GM23338 (cell line): ENCODE data around the gene RESP18. TPM values are rescaled to one million over a fixed set of nuclear protein-coding genes. Genes with fewer than 3 reads are reported as not detected.

Source experiments
- ATAC-seq: fragments of 200-7000 bp; cut with Tn5 transposase; 3 replicates; pipeline ENCODE4 v1.9.1; 2020
- DNase-seq: peaks from one replicate; pipeline ENCODE4 v3.0.0-alpha.2; 2015; ENCODE audit warnings: low spot score
- H2AFZ ChIP-seq: fragments of 200-600 bp; sonication (generic); 2 replicates; pipeline ENCODE4 v1.8.0; 2016; ENCODE audit warnings: antibody characterized with exemption, mild to moderate bottlenecking, moderate library complexity
- H3F3A ChIP-seq: fragments of 200-600 bp; sonication (generic); replicated peaks from 2 replicates; pipeline ENCODE4 v1.8.0; 2017; ENCODE audit warnings: antibody characterized with exemption, mixed run types, low read depth
- H3K27ac ChIP-seq: fragments of 200-600 bp; sonication (generic); 2 replicates; pipeline ENCODE4 v1.6.1; 2016; ENCODE audit warnings: low read depth
- H3K27me3 ChIP-seq: fragments of 200-600 bp; sonication (generic); 2 replicates; pipeline ENCODE4 v1.8.0; 2016; ENCODE audit warnings: mild to moderate bottlenecking, mixed run types, moderate library complexity; ENCODE audit not compliant: insufficient read depth
- H3K36me3 ChIP-seq: fragments of 200-600 bp; sonication (generic); 2 replicates; pipeline ENCODE4 v1.8.0; 2016; ENCODE audit warnings: mild to moderate bottlenecking; ENCODE audit not compliant: insufficient read depth
- H3K4me1 ChIP-seq: fragments of 200-600 bp; sonication (generic); 2 replicates; pipeline ENCODE4 v1.8.0; 2016; ENCODE audit warnings: mild to moderate bottlenecking, moderate library complexity; ENCODE audit not compliant: insufficient read depth
- H3K4me2 ChIP-seq: fragments of 200-600 bp; sonication (generic); 2 replicates; pipeline ENCODE4 v1.7.1; 2017; ENCODE audit warnings: mixed run types
- H3K4me3 ChIP-seq: fragments of 200-600 bp; sonication (generic); 2 replicates; pipeline ENCODE4 v1.6.1; 2016; ENCODE audit warnings: mixed run types
- H3K79me2 ChIP-seq: fragments of 200-600 bp; sonication (generic); replicated peaks from 2 replicates; pipeline ENCODE4 v1.8.0; 2017; ENCODE audit warnings: mild to moderate bottlenecking; ENCODE audit not compliant: insufficient read depth
- H3K9me2 ChIP-seq: fragments of 200-600 bp; sonication (generic); 2 replicates; pipeline ENCODE4 v1.8.0; 2017; ENCODE audit not compliant: insufficient read depth
- H4K20me1 ChIP-seq: fragments of 200-600 bp; sonication (generic); replicated peaks from 2 replicates; pipeline ENCODE4 v1.8.0; 2017; ENCODE audit warnings: mild to moderate bottlenecking; ENCODE audit not compliant: insufficient read depth
- H3K27ac Mint-ChIP-seq: 2 replicates; pipeline ENCODE4 v1.8.0; 2020; ENCODE audit warnings: inconsistent platforms, mild to moderate bottlenecking, moderate library complexity, mixed read lengths
- H3K27me3 Mint-ChIP-seq: 3 replicates; pipeline ENCODE4 v1.8.0; 2022; ENCODE audit warnings: low read depth, mild to moderate bottlenecking, moderate library complexity, mixed read lengths, inconsistent platforms; ENCODE audit not compliant: insufficient read depth, poor library complexity
- H3K36me3 Mint-ChIP-seq: 3 replicates; pipeline ENCODE4 v1.8.0; 2021; ENCODE audit warnings: low read depth, mild to moderate bottlenecking, inconsistent platforms, moderate library complexity, mixed read lengths
- H3K4me1 Mint-ChIP-seq: 3 replicates; pipeline ENCODE4 v1.8.0; 2020; ENCODE audit warnings: mild to moderate bottlenecking, inconsistent platforms, mixed read lengths
- H3K4me3 Mint-ChIP-seq: 3 replicates; pipeline ENCODE4 v1.8.0; 2021; ENCODE audit warnings: moderate library complexity, mild to moderate bottlenecking, inconsistent platforms, mixed read lengths
- H3K9me3 Mint-ChIP-seq: 3 replicates; pipeline ENCODE4 v1.8.0; 2020; ENCODE audit warnings: moderate library complexity, mild to moderate bottlenecking, inconsistent platforms, mixed read lengths
- EZH2phosphoT487 ChIP-seq: fragments of 200-600 bp; sonication (generic); IDR thresholded peaks from one replicate; pipeline ENCODE4 v1.8.1; 2018; ENCODE audit warnings: antibody characterized with exemption; ENCODE audit not compliant: unreplicated experiment
- JUNB ChIP-seq: IDR thresholded peaks from one replicate; pipeline ENCODE4 v1.6.1; 2016; ENCODE audit warnings: antibody characterized with exemption; ENCODE audit not compliant: unreplicated experiment
- NANOG ChIP-seq: IDR thresholded peaks from 2 replicates; pipeline ENCODE4 v1.6.1; 2016; ENCODE audit warnings: antibody characterized with exemption, borderline replicate concordance
- REST ChIP-seq: IDR thresholded peaks from one replicate; pipeline ENCODE4 v1.6.1; 2018; ENCODE audit warnings: antibody characterized with exemption; ENCODE audit not compliant: unreplicated experiment
- ZNF114 ChIP-seq: fragments of 250-450 bp; sonication (Bioruptor Pico); IDR thresholded peaks from 2 replicates; pipeline ENCODE4 v1.5.0; 2020; ENCODE audit warnings: mild to moderate bottlenecking, moderate library complexity
- polyA plus RNA-seq: library from polyadenylated mRNA; unstranded; fragments of >200 nt; fragmentation: Nextera tagmentation; extraction: Ambion mirVana; gene quantifications from 2 replicates; pipeline ENCODE4 v1.2.1, GENCODE V29; 2016
- total RNA-seq: library from RNA; depleted of rRNA; stranded (reverse); fragments of >200 nt; shearing (Covaris generic); gene quantifications from 2 replicates; pipeline ENCODE4 v1.2.3, GENCODE V29; 2014
- TF ChIP-seq, protein P1 (sequence below): IDR thresholded peaks from 2 replicates; pipeline ENCODE4 v1.6.1; 2016; ENCODE audit warnings: antibody characterized with exemption
- TF ChIP-seq, protein P2 (sequence below): fragments of 250-450 bp; sonication (Bioruptor Pico); IDR thresholded peaks from 2 replicates; pipeline ENCODE4 v1.5.0; 2020; ENCODE audit warnings: mild to moderate bottlenecking, moderate library complexity

Gene RESP18
- total and polyA plus RNA-seq, 2 experiments from 2014 or later: not detected

DNA sequence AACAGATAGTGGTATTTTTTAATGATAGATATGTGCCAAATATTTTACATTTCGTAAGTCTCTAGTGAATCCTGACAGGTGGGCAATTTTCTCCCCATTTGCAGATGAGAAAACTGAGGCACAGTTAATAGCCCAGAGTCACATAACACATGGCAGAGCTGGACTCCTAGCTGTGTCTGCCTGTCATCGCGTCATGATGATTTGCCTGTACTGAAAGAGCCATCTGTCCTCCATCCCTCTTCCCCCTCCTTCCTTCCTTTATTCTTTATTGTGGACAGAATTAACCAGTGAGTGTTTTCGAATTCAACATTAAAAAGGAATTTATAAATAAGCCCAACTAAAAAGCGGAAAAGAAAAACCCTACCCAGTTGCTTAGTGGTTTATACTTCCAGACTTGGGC lies 50.2 kb downstream of the RESP18 start:
- no peaks in the 10 kb centered on the region for H3K9me3 Mint-ChIP-seq
- H3K27ac Mint-ChIP-seq: no peak overlapping the region
- Histone ChIP-seq H3K4me2 (no peak overlapping the region), H2AFZ (no peak overlapping the region), H3K4me3 (no peak overlapping the region), H3K36me3 (no peaks in the 10 kb centered on the region; the same call in 1 of the 2 replicates), H3K4me1 (peaks cover 22% of the 10 kb centered on the region), H3K9me2 (no peaks in the 10 kb centered on the region), H3K79me2 (no peaks in the 10 kb centered on the region), H3K27me3 (no peaks in the 10 kb centered on the region), H4K20me1 (no peaks in the 10 kb centered on the region; the same call in 1 of the 2 replicates), H3K27ac (no peak overlapping the region), H3F3A (no peaks in the 10 kb centered on the region)
- peaks cover 38% of the 10 kb centered on the region for H3K4me1 Mint-ChIP-seq
- DNase-seq (no peak), ATAC-seq (no peak)
- H3K36me3 Mint-ChIP-seq: peaks cover 11% of the 10 kb centered on the region; the same call in 2 of the 3 replicates
- H3K27me3 Mint-ChIP-seq: peaks cover 12% of the 10 kb centered on the region
- TF ChIP-seq, protein P1, sequence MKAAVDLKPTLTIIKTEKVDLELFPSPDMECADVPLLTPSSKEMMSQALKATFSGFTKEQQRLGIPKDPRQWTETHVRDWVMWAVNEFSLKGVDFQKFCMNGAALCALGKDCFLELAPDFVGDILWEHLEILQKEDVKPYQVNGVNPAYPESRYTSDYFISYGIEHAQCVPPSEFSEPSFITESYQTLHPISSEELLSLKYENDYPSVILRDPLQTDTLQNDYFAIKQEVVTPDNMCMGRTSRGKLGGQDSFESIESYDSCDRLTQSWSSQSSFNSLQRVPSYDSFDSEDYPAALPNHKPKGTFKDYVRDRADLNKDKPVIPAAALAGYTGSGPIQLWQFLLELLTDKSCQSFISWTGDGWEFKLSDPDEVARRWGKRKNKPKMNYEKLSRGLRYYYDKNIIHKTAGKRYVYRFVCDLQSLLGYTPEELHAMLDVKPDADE: no peak
- TF ChIP-seq EZH2phosphoT487: no peak
- TF ChIP-seq NANOG: no peak
- TF ChIP-seq JUNB: no peak
- TF ChIP-seq REST: no peak
- no peak overlapping the region for H3K4me3 Mint-ChIP-seq

- H3K9me3 Mint-ChIP-seq: no peaks in the 10 kb centered on the region
- no peaks in the 10 kb centered on the region for H4K20me1 ChIP-seq
- H3K27ac Mint-ChIP-seq: no peak overlapping the region
- no peak overlapping the region for H3K27ac ChIP-seq
- no peak overlapping the region for H3K4me3 Mint-ChIP-seq
- no peaks in the 10 kb centered on the region for H3K79me2 ChIP-seq
- H3F3A ChIP-seq: no peaks in the 10 kb centered on the region
- H3K4me3 ChIP-seq: no peak overlapping the region
- no peaks in the 10 kb centered on the region for H3K27me3 ChIP-seq
- peaks cover 11% of the 10 kb centered on the region; the same call in 2 of the 3 replicates for H3K36me3 Mint-ChIP-seq
- no peaks in the 10 kb centered on the region for H3K9me2 ChIP-seq
- H3K27me3 Mint-ChIP-seq: peaks cover 13% of the 10 kb centered on the region
- no peak overlapping the region for H3K4me2 ChIP-seq
- no peak overlapping the region for H2AFZ ChIP-seq
- ATAC-seq (no peak), DNase-seq (no peak)
- peaks cover 41% of the 10 kb centered on the region for H3K4me1 Mint-ChIP-seq
- H3K4me1 ChIP-seq: peaks cover 27% of the 10 kb centered on the region
- no peaks in the 10 kb centered on the region; the same call in 1 of the 2 replicates for H3K36me3 ChIP-seq
- TF ChIP-seq ZNF114 (no peak), REST (no peak), JUNB (no peak)
- TF ChIP-seq, protein P2, sequence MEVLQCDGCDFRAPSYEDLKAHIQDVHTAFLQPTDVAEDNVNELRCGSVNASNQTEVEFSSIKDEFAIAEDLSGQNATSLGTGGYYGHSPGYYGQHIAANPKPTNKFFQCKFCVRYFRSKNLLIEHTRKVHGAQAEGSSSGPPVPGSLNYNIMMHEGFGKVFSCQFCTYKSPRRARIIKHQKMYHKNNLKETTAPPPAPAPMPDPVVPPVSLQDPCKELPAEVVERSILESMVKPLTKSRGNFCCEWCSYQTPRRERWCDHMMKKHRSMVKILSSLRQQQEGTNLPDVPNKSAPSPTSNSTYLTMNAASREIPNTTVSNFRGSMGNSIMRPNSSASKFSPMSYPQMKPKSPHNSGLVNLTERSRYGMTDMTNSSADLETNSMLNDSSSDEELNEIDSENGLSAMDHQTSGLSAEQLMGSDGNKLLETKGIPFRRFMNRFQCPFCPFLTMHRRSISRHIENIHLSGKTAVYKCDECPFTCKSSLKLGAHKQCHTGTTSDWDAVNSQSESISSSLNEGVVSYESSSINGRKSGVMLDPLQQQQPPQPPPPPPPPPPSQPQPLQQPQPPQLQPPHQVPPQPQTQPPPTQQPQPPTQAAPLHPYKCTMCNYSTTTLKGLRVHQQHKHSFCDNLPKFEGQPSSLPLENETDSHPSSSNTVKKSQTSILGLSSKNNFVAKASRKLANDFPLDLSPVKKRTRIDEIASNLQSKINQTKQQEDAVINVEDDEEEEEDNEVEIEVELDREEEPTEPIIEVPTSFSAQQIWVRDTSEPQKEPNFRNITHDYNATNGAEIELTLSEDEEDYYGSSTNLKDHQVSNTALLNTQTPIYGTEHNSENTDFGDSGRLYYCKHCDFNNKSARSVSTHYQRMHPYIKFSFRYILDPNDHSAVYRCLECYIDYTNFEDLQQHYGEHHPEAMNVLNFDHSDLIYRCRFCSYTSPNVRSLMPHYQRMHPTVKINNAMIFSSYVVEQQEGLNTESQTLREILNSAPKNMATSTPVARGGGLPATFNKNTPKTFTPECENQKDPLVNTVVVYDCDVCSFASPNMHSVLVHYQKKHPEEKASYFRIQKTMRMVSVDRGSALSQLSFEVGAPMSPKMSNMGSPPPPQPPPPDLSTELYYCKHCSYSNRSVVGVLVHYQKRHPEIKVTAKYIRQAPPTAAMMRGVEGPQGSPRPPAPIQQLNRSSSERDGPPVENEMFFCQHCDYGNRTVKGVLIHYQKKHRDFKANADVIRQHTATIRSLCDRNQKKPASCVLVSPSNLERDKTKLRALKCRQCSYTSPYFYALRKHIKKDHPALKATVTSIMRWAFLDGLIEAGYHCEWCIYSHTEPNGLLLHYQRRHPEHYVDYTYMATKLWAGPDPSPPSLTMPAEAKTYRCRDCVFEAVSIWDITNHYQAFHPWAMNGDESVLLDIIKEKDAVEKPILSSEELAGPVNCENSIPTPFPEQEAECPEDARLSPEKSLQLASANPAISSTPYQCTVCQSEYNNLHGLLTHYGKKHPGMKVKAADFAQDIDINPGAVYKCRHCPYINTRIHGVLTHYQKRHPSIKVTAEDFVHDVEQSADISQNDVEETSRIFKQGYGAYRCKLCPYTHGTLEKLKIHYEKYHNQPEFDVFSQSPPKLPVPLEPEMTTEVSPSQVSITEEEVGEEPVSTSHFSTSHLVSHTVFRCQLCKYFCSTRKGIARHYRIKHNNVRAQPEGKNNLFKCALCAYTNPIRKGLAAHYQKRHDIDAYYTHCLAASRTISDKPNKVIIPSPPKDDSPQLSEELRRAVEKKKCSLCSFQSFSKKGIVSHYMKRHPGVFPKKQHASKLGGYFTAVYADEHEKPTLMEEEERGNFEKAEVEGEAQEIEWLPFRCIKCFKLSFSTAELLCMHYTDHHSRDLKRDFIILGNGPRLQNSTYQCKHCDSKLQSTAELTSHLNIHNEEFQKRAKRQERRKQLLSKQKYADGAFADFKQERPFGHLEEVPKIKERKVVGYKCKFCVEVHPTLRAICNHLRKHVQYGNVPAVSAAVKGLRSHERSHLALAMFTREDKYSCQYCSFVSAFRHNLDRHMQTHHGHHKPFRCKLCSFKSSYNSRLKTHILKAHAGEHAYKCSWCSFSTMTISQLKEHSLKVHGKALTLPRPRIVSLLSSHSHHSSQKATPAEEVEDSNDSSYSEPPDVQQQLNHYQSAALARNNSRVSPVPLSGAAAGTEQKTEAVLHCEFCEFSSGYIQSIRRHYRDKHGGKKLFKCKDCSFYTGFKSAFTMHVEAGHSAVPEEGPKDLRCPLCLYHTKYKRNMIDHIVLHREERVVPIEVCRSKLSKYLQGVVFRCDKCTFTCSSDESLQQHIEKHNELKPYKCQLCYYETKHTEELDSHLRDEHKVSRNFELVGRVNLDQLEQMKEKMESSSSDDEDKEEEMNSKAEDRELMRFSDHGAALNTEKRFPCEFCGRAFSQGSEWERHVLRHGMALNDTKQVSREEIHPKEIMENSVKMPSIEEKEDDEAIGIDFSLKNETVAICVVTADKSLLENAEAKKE (CRISPR knock-in tag): no peak
Measured at GRCh38 chr2:219281588-219281987, 51.0 kb downstream of the RESP18 start.
